NCI-H82 (cell line): ENCODE data around the gene INPP5F.
"Not testable (repeated sequence)": the region's sequence is repeated elsewhere in the genome, so short reads cannot be mapped to it uniquely, and the experiment has no call there.

Source experiments
- DNase-seq: peaks from one replicate; lab custom pipeline; 2025; lab: John Stamatoyannopoulos, UW

Gene INPP5F

DNA sequence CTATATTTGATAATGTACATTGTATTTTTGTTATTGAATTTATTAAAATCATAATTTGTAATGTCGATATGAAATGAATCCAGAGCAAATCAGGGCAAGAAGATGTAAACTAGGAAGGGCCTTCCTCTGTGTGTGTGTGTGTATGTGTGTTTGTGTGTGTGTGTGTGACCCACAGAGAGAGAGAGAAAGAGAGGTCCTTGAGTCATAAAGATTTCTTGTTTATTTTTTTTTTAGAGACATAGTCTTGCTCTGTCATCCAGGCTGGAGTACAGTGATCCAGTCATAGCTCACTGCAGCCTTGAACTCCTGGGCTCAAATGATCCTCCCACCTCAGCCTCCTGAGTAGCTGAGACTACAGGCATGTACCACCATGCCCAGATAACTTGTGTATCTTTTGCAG is 50.7 kb downstream of the INPP5F start:
- DNase-seq: no peak

DNA sequence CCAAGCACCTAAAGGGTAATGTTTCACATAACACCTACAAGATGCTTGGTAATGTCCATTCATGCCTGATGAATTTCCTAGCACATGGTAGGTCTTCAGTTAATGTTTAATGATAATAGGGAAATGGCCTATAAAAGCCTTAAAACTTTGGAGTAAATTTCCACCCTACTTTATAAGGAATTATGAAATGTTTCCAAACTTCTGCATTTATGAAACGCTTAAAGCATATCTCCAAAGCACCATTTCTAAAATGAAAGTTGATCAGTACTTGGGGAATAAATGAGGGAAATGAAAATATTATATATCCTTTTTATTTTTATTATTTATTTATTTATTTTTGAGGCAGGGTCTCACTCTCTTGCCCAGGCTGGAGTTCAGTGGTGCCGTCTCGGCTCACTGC is 51.8 kb downstream of the INPP5F start:
- no peak for DNase-seq

DNA sequence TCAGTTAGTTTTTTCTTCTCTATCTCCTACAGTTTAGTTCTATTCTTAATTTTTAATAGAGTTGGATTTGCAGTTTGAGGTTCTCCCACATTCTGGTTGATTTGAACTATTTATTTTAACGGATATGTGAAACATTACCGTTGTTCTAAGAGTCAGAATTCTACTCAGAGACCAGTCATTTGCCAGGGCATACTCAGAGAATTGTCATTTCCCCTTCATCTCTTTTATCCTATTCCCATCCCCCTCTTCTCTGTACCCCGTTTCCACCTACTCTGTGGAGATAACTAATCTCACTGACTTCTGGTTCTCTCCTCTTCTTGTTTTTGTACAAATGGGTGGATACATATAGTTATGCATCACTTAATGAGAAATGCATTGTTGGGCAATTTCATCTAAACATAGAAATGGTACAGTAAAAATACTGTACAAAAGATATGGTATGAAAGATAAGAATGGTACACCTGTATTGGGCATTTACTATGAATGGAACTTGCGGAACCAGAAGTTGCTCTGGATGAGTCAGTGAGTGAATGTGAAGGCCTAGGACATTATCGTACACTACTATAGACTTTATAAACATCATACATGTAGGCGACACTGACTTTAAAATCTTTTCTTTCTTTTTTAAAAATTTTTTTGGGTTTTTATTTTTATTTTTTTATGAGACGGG is 53.1 kb downstream of the INPP5F start:
- DNase-seq: no peak

DNA sequence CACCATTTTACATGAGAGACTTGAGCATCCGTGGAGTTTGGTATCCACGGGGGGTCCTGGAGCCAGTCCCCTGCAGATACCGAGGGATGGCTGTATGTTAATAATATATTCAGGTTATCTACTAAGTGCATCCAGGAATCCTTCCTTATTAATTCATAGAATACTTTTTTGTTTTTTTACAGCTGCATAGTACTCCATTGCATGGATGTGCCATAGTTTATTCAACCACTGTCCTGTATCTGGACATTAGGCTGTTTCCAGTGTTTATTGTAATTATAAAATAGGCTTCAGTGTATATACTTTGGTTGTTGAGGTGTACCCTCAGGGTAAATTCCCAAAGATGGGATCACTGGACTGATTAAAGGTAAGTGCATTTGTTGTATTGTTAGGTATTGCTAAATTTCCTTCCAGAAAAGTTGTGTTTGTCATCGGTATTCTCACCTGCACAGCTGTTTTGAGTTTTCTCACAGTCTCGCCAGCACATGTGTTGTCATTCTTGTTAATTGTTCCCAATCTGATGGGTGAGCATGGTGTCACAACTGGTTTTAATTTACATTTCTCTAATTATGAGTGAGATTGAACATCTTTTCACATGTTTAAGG is 55.1 kb downstream of the INPP5F start:
- no peak for DNase-seq

DNA sequence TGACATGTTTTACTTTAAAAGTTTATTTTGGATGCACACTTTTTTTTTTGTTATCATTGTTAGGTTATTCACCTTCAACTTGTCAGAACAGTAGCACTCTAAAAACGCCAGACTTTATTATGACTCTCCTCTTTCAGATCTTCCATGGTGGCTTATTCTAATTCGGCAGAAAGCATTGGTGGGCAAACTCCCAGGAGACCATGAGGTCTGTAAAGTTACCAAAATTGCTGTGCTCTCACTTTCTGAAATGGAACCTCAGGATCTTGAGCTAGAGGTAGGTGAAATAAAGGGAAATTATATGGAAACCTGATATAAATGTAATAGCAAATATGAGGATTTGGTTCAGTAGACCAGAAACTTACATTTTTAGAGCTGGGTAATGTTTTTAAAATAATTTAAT is 55.6 kb downstream of the INPP5F start:
- DNase-seq: no peak

DNA sequence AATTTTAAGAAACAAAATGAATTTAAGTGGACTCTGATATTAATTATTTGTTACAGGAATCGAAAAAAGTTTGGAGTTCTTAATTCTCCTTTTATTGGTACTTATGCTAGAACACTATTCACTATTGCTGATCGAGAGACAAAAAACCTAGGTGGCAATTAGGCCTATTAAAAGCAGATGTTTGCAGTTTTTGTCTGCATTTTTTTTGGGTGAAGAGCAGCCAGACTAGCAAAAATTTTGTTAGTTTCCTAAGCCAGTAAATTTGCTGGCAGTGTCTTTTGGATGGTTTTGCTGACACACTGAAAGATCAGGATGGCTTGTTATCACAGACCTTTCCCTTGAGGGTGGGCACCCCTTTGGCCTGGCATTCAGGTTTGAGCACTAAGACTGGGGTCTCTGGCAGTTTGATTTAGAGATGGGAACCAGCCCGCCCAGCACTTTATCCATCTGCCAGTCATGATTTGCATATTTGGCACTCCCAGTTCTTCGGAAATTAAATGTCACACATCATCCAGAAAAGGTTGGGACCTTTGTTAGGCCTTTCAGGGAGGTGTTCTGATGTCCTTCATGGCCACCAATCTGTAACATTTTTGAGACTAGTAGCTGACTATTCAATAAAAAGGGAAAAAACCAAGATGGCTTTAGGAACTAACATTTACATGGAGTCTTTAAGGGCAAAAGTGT is 57.3 kb downstream of the INPP5F start:
- DNase-seq: no peak

DNA sequence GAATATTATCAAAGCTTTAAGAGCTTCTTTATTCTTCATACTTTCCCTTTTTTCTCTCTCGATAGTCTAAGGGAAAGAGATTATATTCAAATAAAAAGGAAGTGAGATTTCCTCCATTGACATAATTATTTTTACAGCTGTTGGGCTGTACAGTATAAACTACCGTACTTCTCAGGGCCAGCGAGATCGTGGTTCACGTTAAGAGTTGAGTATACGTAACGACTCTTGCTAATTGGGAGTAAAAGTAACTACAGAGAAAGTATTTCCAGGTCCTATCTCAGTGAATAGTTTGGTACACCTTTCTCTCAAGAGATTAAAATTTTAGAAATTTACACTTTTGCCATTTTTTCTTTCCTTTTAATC is 57.8 kb downstream of the INPP5F start:
- DNase-seq: no peak

DNA sequence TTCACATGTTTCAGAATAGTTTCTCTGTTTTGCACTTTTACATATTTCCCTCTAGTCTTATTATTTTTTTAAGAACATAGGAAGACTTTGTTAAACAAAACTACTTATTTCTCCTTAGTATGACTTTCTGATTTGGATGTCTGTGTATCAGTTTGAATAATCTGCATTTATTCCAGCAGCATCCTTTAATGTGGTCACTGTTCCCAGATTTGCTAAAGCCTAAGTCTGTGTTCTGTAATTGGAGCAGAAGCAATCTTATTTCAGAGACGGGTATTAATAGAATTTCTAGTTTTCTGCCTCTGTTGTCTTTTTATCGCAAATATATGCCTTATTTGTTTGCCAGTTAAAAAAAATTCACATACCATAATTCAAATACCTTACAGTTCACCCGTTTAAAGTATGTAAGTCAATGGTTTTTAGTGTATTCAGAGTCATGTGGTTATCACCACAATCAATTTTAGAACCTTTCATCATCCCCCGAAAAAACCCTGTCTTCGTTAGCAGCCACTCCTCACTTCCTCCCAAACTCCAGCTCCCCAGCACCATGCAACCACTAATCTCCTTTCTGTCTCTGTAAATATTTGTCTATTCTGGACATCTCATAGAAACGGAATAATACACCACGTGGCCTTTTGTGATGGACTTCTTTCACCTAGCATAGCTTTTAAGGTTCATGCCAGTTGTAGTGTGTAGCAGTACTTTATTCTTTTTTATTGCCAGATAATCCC is 58.7 kb downstream of the INPP5F start:
- DNase-seq: no peak

DNA sequence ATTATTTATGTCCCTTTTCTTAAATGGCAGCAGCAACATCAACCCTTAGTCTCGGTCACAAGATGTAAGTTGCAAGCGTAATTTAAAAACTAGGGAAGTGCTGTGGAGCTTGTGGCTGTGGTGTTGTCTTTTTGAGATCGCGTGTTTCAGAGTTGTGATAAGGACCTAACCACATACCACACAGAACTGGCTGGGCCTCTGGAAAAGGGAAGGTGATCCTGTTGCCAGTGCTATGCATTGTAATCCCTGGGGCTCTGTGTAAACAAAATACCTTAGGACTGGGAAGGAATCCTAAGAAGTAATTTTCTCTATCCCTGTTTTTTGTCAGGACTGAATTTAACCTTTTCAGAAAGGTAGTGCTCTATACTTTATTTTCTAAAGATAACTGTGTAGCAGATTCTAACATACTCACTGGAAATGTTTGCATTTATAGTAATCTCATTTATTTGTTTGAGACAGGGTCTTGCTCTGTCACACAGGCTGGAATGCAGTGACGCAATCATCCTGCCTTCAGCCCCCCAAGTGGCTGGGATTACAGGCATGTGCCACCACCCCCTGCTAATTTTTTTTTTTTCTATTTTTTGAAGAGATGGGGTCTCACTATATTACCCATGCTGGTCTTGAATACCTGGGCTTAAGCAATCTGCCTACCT is 60.4 kb downstream of the INPP5F start:
- DNase-seq: peak; percentile 23

DNA sequence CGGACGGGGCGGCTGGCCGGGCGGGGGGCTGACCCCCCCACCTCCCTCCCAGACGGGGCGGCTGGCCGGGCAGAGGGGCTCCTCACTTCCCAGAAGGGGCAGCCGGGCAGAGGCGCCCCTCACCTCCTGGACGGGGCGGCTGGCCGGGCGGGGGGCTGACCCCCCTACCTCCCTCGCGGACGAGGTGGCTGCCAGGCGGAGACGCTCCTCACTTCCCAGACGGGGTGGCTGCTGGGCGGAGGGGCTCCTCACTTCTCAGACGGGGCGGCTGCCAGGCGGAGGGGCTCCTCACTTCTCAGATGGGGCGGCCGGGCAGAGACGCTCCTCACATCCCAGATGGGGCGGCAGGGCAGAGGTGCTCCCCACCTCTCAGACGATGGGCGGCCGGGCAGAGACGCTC is 69.3 kb downstream of the INPP5F start:
- not testable (repeated sequence) for DNase-seq

DNA sequence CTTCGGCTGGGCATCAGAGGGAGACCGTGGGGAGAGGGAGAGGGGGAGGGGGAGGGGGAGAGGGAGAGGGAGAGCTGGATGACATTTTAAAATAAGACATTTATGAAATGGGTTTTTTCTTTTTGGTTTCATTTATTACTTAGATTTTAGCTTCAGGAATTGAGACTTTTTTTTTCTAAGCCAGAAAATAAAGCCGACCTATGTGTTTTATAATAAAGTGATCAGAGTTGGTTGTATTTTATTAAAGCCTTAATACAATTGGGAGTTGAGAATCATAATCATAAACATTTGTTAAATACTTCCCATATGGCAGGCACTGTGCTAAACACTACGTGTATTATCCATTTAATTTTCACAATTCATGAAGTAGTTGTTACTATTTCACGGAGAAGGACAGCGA is 70.2 kb downstream of the INPP5F start:
- DNase-seq: no peak

DNA sequence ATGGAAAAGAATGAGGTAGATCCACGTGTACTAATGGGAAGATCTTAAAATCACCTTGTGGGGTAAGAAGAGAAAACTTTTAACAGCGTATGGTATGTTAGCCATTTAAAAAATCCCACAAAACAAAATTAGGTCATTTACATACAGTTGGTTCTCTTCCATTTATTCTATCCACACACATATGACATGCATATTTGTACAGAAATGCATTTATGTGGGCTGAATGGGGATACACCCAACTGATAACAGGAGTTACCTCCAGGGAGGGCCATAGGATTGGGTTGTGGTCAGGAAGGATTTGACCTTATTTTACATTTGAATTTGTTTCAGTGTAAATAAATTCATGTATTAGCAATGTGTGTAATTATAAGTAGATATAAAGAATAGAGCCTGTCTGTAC is 75.3 kb downstream of the INPP5F start:
- DNase-seq: no peak

DNA sequence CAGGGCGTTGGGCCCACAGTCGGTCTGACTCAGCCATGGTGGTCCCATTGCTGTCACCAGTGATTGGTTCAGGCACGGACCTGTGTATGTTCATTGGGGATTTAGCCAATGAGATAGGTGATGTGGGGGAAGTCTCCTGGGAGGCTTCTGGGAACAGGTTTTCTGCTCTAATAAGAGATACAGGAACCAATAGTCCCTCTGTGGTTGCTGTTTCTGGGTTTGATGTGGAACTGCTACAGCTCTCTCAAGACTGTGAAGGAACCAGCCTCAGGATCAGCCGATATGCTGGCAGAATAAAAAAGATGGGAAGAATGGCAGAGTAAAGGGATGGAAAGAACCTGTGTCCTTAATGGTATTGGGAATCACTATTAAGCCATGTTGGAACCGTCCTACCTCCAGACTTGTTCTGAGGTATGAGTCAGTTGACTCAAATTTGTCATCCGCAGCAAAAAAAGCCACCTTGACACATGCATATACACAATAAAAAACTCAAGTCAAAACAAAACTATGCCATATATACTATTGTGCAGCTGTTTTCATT is 76.2 kb downstream of the INPP5F start:
- no peak for DNase-seq

DNA sequence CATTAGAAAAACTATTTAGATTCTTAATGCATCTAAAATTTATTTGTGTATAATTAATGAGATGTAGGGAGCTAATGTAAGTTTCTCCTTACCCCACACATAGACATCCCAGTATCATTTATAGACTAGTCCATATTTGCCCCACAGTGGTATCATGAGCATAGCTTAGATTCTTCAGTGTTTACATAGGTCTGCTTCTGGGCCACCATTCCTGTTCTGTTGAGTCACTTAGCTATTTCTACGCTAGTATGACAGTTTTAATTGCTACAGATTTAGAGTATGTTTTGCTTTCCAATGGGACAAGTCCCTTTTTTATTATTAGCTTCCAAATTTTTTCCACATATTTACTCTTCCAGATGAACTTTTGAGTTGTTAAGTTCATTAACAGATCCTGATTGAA is 77.4 kb downstream of the INPP5F start:
- DNase-seq: no peak

DNA sequence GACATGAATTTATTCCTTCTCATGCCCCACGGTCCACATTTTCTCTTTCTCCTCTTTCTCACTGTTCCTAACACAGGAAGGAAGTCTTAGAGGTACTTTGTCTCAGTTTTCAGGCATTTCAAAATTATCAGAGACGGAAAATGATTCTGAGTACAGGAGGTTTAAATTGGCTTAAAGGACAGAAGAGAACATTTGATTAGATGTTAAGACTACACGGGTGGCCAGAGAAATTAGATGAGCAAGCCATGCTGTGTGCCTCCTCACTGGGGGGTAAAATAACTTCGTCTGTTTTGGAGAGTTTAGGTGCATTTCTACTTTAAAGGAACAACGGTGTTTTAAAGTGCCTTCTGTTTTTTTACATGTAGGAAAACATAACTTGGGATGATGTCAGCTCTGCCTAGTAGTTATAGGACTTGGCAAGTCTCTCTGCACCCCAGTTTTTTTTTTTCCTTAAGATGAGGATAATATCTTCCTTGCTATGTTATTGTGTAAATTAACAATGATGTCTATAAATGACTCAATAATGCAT is 79.9 kb downstream of the INPP5F start:
- DNase-seq: no peak

DNA sequence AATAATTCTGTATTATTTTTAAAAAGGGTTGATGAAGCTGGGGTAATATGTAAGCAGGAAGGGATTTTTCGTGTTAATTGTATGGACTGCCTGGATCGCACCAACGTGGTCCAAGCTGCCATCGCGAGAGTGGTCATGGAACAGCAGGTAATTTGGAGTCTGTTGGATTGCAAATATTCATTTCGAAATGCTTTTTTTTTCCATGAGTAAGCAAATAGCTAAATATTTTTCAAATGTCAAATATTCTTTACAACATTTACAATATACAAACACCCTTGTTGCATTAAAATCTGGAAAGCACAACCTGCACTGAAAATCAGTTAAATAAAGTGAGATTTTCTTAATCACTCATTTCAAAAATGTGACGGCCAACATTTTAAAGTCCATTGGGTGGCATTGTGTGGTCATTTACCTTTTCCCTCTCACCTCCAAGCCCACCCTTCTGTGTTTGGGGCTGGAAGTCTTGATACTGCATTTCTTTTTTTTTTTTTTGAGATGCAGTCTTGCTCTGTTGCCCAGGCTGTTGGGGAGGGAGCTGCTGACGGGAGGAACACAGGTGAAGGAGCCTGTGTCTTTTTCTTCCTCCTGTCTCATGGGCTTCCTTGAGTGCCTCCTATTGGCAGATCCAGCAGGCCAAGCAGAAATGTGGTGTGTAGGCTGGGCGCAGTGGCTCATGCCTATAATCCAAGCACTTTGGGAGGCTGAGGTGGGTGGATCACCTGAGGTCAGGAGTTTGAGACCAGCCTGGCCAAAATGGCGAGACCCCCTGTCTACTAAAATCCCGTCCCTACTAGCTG is 80.7 kb downstream of the INPP5F start:
- DNase-seq: no peak

DNA sequence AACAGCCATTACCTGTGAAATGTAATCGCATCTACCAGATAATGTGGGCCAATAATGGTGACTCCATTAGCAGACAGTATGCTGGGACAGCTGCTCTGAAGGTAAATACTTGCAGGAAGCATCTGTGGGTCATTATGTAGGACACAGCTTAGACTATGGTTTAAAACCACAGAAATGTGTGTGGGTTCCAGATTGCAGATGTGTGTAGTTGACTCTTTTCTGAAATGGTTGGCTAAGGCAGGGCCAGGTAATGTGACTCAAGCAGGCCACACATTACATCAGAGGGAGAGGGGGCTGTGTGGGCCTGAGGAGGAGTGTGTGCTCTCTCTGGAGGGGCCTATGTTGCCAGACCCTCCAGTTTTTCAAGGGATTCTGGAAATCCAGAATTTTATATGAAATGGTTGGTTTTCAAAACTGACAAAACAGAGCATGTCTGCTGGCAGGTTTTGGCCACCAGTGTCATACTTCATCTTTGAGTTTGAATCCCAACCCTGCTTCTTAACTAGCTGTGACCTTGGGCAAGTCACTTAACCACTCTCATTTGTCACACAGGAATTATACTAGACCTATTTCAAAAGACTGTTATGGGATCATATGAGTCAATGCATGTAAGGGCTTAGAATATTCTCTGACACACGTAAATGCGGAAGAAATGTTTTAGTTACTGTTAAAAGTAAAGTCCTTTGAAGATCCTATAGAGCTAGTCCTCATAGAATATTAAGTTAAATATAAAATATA is 82.3 kb downstream of the INPP5F start:
- DNase-seq: peak; percentile 52

DNA sequence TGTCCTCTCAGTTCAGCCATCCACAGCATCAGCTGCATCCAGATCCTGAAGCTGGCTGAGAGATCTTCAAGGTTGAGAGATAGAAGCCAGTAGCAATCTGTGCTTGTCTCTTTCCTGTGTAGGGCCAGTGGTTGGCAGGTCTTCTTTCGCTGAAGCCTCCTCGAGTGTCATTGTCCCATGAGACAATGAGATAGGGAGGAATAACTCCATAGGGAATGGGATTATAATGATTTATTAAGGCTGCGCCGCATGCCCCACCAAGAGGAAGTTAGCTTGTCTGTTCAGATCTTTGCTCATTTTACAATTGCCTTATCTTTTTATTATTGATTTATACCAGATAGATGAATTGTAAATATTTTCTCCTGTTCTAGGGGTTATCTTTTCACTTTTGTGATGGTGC is 85.3 kb downstream of the INPP5F start:
- DNase-seq: peak; percentile 41

DNA sequence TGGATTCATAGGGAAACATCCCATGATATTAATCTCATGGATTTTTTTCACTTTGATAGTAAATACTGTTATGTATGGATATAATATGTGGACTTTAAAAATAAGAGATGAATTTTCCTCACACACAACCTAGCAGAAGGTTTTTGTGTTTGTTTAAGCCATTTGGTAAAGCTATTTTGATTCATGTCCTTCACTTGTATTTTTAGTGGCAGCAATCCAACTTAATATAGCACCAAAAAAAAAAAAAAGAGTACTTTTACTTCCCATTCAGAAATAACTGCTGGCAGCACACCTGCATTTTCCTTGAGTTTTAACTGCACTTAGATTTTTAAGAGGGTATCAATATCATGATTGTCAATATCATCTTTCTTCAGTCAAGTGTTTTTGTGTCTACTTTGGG is 86.8 kb downstream of the INPP5F start:
- no peak for DNase-seq

DNA sequence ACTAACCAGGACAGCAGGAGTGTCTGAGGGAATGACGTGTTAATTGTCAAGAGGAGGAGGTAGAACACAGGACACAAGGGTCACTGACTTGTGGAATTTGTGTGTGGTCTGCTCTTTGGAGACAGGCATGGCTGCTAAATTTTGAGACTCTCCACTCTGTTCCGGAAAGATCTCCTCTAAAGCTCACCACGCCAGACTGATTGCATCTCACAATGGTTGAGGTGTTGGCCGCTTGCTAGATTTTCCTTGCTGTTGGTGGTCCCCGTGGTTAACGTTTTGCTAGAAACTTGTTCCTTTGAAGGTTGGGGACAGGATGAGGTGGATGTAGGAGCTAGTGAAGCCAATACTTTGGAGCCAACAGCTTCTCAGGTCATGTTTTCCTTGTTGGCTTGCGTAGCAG is 89.8 kb downstream of the INPP5F start:
- no peak for DNase-seq
